ENCODE results near the gene LTBP1.

Gene LTBP1

DNA sequence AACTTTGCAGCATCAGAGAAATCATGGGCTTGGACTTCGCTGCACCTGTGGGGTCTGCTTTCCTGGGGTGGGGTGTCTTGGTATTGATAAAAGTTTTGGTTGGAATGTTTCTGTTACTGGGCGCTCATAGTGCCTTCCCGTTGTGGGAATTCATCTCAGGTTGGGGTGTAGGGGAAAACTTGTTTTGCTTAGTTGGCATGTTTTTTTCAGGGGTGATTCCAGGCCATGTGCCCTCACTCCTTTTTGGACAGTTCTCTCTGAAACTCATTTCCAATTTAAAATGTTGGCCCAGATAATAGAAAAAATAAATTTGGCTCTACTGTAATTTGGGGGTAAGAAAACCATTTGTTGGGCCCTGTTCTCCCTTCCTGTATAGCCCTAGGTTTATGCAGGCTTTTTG lies 1.5 kb downstream of the LTBP1 start:
- no peaks in the 10 kb centered on the region for H3K9me3 ChIP-seq (ENCODE audit: low read length)
- H3K27ac ChIP-seq (ENCODE audit: low read depth, low read length): peak overlapping the region; percentile 78
- peaks cover 21% of the 10 kb centered on the region for H3K4me1 ChIP-seq (ENCODE audit: insufficient read depth, low read length)
- no peak overlapping the region for H3K9ac ChIP-seq (ENCODE audit: low read length)
- no peaks in the 10 kb centered on the region for H3K36me3 ChIP-seq (ENCODE audit: insufficient read depth, low read length)
- H3K27me3 ChIP-seq (ENCODE audit: control insufficient read depth in 1 of 2, insufficient read depth in 2 of 2, low read length in 2 of 2): no peaks in the 10 kb centered on the region
- peak overlapping the region; percentile 70 to 74 for H3K4me3 ChIP-seq (ENCODE audit: low read depth in 1 of 2, low read length in 2 of 2)

DNA sequence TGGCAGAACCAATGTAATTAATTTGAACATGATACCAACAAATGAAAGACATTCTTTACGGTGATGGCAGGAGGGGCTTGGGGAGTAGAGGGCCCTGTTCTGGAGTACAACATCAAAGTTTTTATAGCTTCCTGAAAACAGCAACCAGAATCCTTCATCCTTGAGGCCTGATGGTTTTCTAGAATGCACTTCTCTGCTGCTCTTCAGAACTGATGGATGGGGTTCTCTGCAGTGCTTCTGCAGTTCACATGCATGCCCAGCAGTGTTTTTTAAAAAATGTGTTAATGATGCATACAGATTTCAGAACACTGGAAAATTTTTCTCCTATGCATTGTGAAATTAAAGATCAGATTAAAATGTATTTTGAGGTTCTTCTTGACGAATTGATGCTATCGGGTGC lies 2.5 kb downstream of the LTBP1 start:
- no peaks in the 10 kb centered on the region for H3K27me3 ChIP-seq (ENCODE audit: control insufficient read depth in 1 of 2, insufficient read depth in 2 of 2, low read length in 2 of 2)
- H3K27ac ChIP-seq (ENCODE audit: low read depth, low read length): no peak overlapping the region

DNA sequence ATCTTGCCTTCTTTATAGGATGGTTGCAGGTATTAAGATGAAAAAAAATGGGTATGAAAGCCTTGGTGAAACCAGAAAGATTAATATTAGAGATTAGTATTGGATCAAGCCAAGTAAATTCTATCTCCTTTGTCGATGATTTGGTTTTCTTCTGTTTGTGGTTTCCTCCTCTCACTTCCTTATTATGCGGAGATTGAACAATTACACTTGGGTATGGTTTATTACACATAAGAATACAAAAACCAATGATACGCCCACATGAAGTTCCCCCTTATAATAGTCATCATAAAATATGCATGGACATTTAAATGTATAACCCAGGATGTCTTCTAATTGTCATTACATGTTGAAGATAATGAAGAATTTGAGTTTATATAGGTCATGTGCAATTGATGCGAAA lies 4.9 kb downstream of the LTBP1 start:
- no peaks in the 10 kb centered on the region for H3K9me3 ChIP-seq (ENCODE audit: low read length)
- peaks cover 21% of the 10 kb centered on the region for H3K4me1 ChIP-seq (ENCODE audit: insufficient read depth, low read length)
- no peak overlapping the region for H3K27ac ChIP-seq (ENCODE audit: low read depth, low read length)
- no peaks in the 10 kb centered on the region for H3K27me3 ChIP-seq (ENCODE audit: control insufficient read depth in 1 of 2, insufficient read depth in 2 of 2, low read length in 2 of 2)
- H3K9ac ChIP-seq (ENCODE audit: low read length): no peak overlapping the region
- H3K36me3 ChIP-seq (ENCODE audit: insufficient read depth, low read length): no peaks in the 10 kb centered on the region
- no peak overlapping the region for H3K4me3 ChIP-seq (ENCODE audit: low read depth in 1 of 2, low read length in 2 of 2)

More for the DNA sequence above, 2.5 kb downstream of the LTBP1 start:
- peaks cover 21% of the 10 kb centered on the region for H3K4me1 ChIP-seq (ENCODE audit: insufficient read depth, low read length)
- H3K36me3 ChIP-seq (ENCODE audit: insufficient read depth, low read length): no peaks in the 10 kb centered on the region
- no peak overlapping the region for H3K9ac ChIP-seq (ENCODE audit: low read length)
- no peak overlapping the region for H3K4me3 ChIP-seq (ENCODE audit: low read depth in 1 of 2, low read length in 2 of 2)
- H3K9me3 ChIP-seq (ENCODE audit: low read length): no peaks in the 10 kb centered on the region

DNA sequence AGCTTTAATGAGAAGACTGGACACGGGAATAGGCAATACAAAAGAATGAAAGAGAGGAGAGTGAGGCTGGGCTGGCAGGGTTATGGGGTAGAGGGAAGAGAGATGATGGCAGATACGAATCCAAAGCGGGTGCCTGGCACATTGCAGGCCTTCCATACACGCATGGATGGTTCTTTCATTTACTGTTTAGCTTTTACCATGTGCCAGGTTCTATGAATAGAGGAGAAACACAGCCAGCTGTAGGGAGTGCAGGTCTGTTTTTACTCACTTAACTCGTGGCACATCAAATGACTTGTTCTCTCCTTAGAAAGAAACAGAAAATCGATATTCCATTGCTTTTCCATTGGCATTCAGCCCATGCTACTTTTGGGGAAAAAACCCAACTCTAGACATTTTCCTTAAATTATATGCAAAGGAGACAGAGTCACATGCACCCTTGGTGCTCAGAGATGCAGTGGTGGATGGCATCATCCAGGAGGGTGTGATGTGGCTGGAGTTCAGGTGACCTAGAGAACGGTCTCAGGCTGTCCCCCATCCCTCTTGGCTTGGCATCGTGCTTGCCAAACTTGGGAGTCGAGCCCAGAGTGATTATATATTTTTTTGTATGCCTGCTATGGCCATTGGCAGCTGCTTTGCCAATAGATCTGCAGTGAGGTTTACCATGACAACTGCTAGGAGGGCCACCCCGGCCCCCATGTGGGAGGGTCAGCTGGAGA lies 6.2 kb downstream of the LTBP1 start:
- no peaks in the 10 kb centered on the region for H3K36me3 ChIP-seq (ENCODE audit: insufficient read depth, low read length)
- no peaks in the 10 kb centered on the region for H3K9me3 ChIP-seq (ENCODE audit: low read length)
- peaks cover 21% of the 10 kb centered on the region for H3K4me1 ChIP-seq (ENCODE audit: insufficient read depth, low read length)
- H3K27ac ChIP-seq (ENCODE audit: low read depth, low read length): peak overlapping the region; percentile 5
- no peak overlapping the region for H3K9ac ChIP-seq (ENCODE audit: low read length)
- no peak overlapping the region for H3K4me3 ChIP-seq (ENCODE audit: low read depth in 1 of 2, low read length in 2 of 2)
- no peaks in the 10 kb centered on the region for H3K27me3 ChIP-seq (ENCODE audit: control insufficient read depth in 1 of 2, insufficient read depth in 2 of 2, low read length in 2 of 2)

DNA sequence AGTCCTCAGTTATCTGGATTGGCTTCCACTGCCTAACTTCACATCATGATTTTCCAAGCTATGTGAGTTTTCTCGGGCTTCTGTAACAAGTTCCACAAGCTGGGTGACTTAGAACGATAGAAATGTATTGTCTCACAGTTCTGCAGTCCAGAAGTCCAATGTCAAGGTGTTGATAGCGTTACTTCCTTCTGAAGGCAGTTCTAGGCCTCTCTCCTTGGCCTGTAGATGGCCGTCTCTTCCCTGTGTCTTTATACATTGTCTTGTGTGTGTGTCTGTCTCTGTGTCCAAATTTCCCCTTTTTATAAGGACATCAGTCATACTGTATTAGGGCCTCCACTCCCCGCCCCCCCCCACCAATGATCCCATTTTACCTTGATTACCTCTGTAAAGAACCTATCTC lies 7.5 kb downstream of the LTBP1 start:
- H3K9me3 ChIP-seq (ENCODE audit: low read length): no peaks in the 10 kb centered on the region
- H3K36me3 ChIP-seq (ENCODE audit: insufficient read depth, low read length): no peaks in the 10 kb centered on the region
- no peak overlapping the region for H3K4me3 ChIP-seq (ENCODE audit: low read depth in 1 of 2, low read length in 2 of 2)
- peaks cover 19% of the 10 kb centered on the region for H3K4me1 ChIP-seq (ENCODE audit: insufficient read depth, low read length)
- no peak overlapping the region for H3K9ac ChIP-seq (ENCODE audit: low read length)
- H3K27ac ChIP-seq (ENCODE audit: low read depth, low read length): no peak overlapping the region
- H3K27me3 ChIP-seq (ENCODE audit: control insufficient read depth in 1 of 2, insufficient read depth in 2 of 2, low read length in 2 of 2): no peaks in the 10 kb centered on the region

DNA sequence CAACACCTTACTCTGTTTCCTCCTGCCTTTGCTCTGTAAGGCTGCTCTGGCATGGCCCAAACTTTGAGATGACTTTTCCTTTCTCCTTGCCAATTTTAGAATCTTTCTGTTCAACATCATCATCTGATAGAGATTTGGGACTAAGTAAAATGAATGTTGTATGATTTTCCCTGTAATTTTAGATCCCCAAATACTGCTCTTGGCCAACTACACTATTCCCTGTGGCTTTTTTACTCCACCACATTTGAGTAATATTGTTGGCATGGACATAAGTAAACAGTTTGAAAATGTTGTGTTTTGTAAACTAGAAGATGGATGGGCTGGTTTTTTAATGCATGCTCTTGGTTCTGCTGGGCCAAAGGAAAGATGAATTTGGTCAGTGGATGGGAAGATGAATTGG lies 12.1 kb downstream of the LTBP1 start:
- no peak overlapping the region for H3K9ac ChIP-seq (ENCODE audit: low read length)
- H3K27me3 ChIP-seq (ENCODE audit: control insufficient read depth in 1 of 2, insufficient read depth in 2 of 2, low read length in 2 of 2): no peaks in the 10 kb centered on the region
- H3K27ac ChIP-seq (ENCODE audit: low read depth, low read length): no peak overlapping the region
- peaks cover 8% of the 10 kb centered on the region for H3K4me1 ChIP-seq (ENCODE audit: insufficient read depth, low read length)
- H3K36me3 ChIP-seq (ENCODE audit: insufficient read depth, low read length): no peaks in the 10 kb centered on the region
- H3K9me3 ChIP-seq (ENCODE audit: low read length): no peaks in the 10 kb centered on the region
- no peak overlapping the region for H3K4me3 ChIP-seq (ENCODE audit: low read depth in 1 of 2, low read length in 2 of 2)

DNA sequence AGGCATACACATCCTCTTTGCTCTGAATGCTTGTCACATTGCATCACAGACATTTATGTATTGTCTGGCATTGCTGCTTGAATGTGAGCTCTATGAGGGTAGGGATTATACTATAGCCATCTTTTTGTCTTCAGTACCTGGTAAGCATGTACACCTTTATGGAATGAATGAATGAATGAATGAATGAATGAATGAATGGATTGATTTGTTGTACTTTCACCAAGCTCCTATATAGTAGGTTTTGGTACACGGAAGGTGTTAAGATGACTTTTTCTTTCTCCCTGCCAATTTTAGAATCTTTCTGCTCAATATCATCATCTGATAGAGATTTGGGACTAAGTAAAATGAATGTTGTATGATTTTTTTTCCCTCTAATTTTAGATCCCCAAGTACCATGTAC lies 13.5 kb downstream of the LTBP1 start:
- Histone ChIP-seq H3K9me3 (ENCODE audit: low read length) (no peaks in the 10 kb centered on the region), H3K9ac (ENCODE audit: low read length) (no peak overlapping the region), H3K27me3 (ENCODE audit: control insufficient read depth in 1 of 2, insufficient read depth in 2 of 2, low read length in 2 of 2) (no peaks in the 10 kb centered on the region), H3K4me3 (ENCODE audit: low read depth in 1 of 2, low read length in 2 of 2) (no peak overlapping the region), H3K27ac (ENCODE audit: low read depth, low read length) (no peak overlapping the region), H3K36me3 (ENCODE audit: insufficient read depth, low read length) (no peaks in the 10 kb centered on the region), H3K4me1 (ENCODE audit: insufficient read depth, low read length) (peaks cover 8% of the 10 kb centered on the region)

DNA sequence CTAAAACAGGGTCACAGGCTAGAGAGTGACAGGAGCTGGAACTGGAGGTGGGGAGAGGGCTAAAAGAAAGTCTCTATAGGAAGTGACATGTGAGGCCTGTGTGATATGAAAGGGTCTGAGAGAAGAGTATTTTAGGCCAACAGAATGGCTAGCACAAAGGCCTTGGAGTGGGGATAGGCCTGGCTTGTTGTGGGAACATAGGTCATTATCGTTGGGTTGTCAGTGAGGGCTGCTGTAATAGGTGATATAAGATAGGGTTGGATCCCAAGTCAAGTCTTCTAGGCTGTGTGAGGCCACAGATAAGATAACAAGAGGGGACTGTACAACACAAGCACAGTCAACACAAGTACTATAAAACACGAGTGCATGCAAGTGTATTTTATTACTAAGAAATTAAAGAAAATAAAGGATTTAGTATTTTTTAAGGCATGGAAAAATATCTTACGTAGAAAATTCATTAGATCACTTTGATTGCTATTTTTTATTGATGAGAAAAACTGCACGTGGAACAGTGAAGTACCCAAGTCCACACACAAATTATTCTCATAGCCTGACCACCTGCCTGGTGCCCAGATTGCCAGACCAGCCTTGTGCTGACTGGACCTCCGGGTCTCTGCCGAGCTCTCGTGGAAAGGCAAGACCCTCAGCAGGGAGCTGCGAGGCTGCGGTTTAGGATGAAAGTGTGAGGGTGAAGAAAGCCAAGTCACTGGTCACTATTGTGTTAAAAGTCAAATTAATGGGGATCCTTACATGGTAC lies 14.1 kb downstream of the LTBP1 start:
- no peaks in the 10 kb centered on the region for H3K9me3 ChIP-seq (ENCODE audit: low read length)
- peaks cover 8% of the 10 kb centered on the region for H3K4me1 ChIP-seq (ENCODE audit: insufficient read depth, low read length)
- no peak overlapping the region for H3K27ac ChIP-seq (ENCODE audit: low read depth, low read length)
- no peaks in the 10 kb centered on the region for H3K36me3 ChIP-seq (ENCODE audit: insufficient read depth, low read length)
- no peaks in the 10 kb centered on the region for H3K27me3 ChIP-seq (ENCODE audit: control insufficient read depth in 1 of 2, insufficient read depth in 2 of 2, low read length in 2 of 2)
- H3K9ac ChIP-seq (ENCODE audit: low read length): no peak overlapping the region
- no peak overlapping the region for H3K4me3 ChIP-seq (ENCODE audit: low read depth in 1 of 2, low read length in 2 of 2)

DNA sequence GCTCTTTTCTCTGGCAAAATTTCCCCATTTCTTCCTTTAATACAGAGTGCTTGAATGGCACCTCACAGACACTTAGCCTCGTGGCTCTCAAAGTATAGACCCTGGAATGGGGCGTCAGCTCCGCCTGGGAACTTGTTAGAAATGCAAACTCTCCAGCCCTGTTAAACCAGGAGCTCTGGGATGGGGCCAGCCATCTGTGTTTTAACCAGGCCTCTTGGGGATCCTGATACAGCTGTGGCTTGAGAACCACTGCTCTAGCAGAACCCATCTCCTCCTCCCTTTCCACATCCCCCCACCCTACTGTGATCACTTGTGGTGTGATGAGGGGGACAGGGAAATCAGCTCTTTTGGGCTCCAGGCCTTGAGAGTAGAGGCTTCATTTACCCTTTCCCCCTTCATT lies 15.9 kb downstream of the LTBP1 start:
- no peaks in the 10 kb centered on the region for H3K9me3 ChIP-seq (ENCODE audit: low read length)
- H3K9ac ChIP-seq (ENCODE audit: low read length): no peak overlapping the region
- H3K27me3 ChIP-seq (ENCODE audit: control insufficient read depth in 1 of 2, insufficient read depth in 2 of 2, low read length in 2 of 2): no peaks in the 10 kb centered on the region
- H3K4me1 ChIP-seq (ENCODE audit: insufficient read depth, low read length): peaks cover 8% of the 10 kb centered on the region
- H3K4me3 ChIP-seq (ENCODE audit: low read depth in 1 of 2, low read length in 2 of 2): no peak overlapping the region
- no peak overlapping the region for H3K27ac ChIP-seq (ENCODE audit: low read depth, low read length)
- no peaks in the 10 kb centered on the region for H3K36me3 ChIP-seq (ENCODE audit: insufficient read depth, low read length)

DNA sequence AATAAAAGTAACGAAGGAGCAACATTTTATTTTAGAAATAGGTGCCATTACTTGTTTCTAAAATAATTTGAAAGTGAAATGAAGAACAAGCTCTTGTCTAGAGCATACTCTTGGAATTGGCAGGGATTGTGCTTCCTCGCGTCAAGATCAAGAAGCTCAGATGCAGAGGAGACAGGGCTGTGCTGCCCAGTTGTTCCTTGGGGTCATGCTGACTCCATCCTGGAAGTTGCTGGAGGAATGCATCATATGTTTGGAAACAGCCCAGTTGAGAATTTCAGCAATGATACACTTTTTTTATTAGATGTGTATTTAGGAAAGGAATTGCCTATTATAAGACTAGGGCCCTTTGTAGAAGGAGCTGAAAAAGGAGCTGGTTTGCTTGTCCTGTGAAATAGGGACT lies 17.2 kb downstream of the LTBP1 start:
- no peaks in the 10 kb centered on the region for H3K36me3 ChIP-seq (ENCODE audit: insufficient read depth, low read length)
- no peaks in the 10 kb centered on the region for H3K9me3 ChIP-seq (ENCODE audit: low read length)
- H3K4me1 ChIP-seq (ENCODE audit: insufficient read depth, low read length): peaks cover under 1% of the 10 kb centered on the region
- no peak overlapping the region for H3K9ac ChIP-seq (ENCODE audit: low read length)
- H3K27ac ChIP-seq (ENCODE audit: low read depth, low read length): no peak overlapping the region
- no peaks in the 10 kb centered on the region for H3K27me3 ChIP-seq (ENCODE audit: control insufficient read depth in 1 of 2, insufficient read depth in 2 of 2, low read length in 2 of 2)
- H3K4me3 ChIP-seq (ENCODE audit: low read depth in 1 of 2, low read length in 2 of 2): no peak overlapping the region

DNA sequence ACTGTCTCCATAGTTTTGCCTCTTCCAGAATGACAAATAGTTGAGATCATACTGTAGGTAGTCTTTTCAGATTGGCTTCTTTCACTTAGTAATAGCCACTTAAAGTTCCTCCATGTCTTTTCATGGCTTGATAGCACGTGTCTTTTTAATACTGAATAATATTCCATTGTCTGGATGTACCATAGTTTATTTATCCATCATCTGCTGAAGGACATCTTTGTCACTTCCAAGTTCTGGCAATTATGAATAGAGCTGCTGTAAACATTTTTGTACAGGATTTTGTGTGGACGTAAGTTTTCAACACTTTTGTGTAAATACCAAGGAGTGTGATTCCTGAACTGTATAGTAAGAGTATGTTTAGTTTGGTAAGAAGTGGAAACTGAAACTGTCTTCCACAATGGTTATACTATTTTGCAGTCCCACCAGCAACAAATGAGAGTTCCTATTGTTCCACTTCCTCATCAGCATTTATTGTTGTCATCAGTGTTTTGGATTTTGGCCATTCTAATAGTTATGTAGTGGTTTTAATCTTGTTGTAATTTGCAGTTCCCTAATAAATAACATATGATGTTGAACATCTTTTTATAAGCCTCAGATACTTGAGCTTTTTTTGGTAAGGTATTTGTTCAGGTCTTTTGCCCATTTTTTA lies 18.9 kb downstream of the LTBP1 start:
- Histone ChIP-seq H3K27ac (ENCODE audit: low read depth, low read length) (no peak overlapping the region), H3K4me1 (ENCODE audit: insufficient read depth, low read length) (no peaks in the 10 kb centered on the region), H3K27me3 (ENCODE audit: control insufficient read depth in 1 of 2, insufficient read depth in 2 of 2, low read length in 2 of 2) (no peaks in the 10 kb centered on the region), H3K9ac (ENCODE audit: low read length) (no peak overlapping the region), H3K4me3 (ENCODE audit: low read depth in 1 of 2, low read length in 2 of 2) (no peak overlapping the region), H3K36me3 (ENCODE audit: insufficient read depth, low read length) (no peaks in the 10 kb centered on the region), H3K9me3 (ENCODE audit: low read length) (no peaks in the 10 kb centered on the region)

Data from muscle layer of colon (tissue), 2 donors.